ENCODE measurements around the gene HES2.
"Not testable (repeated sequence)": the region's sequence is repeated elsewhere in the genome, so short reads cannot be mapped to it uniquely, and the experiment has no call there.

Gene HES2

GRCh38 chr1:6459850-6460265 is 40.1 kb upstream of the HES2 start:
- Histone ChIP-seq H3K27me3 (replicated peaks; ENCODE audit: control insufficient read depth, insufficient read depth, low read length) (no peaks in the 10 kb centered on the region; the same call in 1 of the 2 replicates), H3K36me3 (ENCODE audit: control insufficient read depth, insufficient read depth, low read length) (no peaks in the 10 kb centered on the region), H3K4me3 (replicated peaks; ENCODE audit: low read depth, low read length) (no peak overlapping the region; the same call in 1 of the 2 replicates)
- DNase-seq (ENCODE audit: extremely low read depth, insufficient read length) = no peak
- TF ChIP-seq CTCF (IDR thresholded peaks at IDR 0.05; ENCODE audit: insufficient read depth, low read length, poor library complexity, severe bottlenecking) = no peak

GRCh38 chr1:6456800-6457466 is 37.2 kb upstream of the HES2 start:
- DNase-seq (ENCODE audit: extremely low read depth, insufficient read length) = no peak
- Histone ChIP-seq H3K4me3 (replicated peaks; ENCODE audit: low read depth, low read length) (no peak overlapping the region), H3K27me3 (replicated peaks; ENCODE audit: control insufficient read depth, insufficient read depth, low read length) (no peaks in the 10 kb centered on the region; the same call in 1 of the 2 replicates), H3K36me3 (ENCODE audit: control insufficient read depth, insufficient read depth, low read length) (no peaks in the 10 kb centered on the region)
- no peak for TF ChIP-seq CTCF (IDR thresholded peaks at IDR 0.05; ENCODE audit: insufficient read depth, low read length, poor library complexity, severe bottlenecking)

- H3K27me3 ChIP-seq (replicated peaks; ENCODE audit: control insufficient read depth, insufficient read depth, low read length); H3K4me3 ChIP-seq (replicated peaks; ENCODE audit: low read depth, low read length); DNase-seq (ENCODE audit: extremely low read depth, insufficient read length); H3K36me3 ChIP-seq (ENCODE audit: control insufficient read depth, insufficient read depth, low read length): not testable (repeated sequence)
These were observed 36.2 kb upstream of the HES2 start for GRCh38 chr1:6455752-6456520.

DNA sequence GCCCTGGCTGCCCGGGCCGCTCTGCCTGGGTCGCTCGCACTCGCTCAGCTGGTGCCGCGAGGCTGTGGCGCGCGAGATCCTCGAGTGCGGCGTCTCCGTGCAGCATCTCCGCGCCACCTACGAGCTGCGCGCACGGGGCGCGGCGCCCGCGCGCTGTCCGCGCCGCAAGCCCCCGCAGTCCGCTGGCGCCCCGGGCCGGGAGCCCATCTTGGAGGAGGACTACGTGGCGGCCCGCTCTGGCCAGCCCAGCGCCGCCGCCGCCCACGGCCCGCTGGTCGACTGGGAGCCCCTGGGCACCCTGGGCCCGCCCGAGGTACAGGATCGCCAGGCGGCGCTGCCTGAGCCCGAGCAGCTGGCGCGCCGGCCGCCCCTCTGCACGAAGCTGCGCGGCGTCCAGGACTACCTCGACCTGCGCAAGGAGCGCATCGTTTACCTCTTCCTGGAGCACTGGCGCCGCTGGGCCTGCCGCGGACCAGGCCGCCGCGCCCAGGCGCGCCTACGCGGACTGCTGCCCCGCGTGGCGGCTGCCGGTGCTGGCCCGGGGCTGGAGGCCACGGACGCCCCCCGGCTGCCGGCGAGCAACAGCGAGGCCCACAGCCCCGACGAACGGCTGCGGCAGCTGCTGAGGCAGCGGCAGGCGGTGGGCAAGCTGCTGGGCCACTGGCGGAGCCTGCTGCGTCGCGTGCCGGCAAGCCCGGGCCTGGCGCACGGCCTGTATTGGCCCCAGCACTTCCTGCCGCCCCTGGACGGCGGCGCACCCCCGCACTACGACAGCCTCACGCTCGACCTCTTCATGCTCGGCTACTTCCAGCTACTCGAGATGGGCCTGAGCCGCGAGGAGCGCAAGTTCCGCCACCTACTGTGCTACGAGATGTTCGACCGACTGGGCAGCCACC is 35.4 kb upstream of the HES2 start:
- H3K27me3 ChIP-seq (replicated peaks; ENCODE audit: control insufficient read depth, insufficient read depth, low read length) = no peaks in the 10 kb centered on the region; the same call in 1 of the 2 replicates
- DNase-seq (ENCODE audit: extremely low read depth, insufficient read length) = no peak

DNA sequence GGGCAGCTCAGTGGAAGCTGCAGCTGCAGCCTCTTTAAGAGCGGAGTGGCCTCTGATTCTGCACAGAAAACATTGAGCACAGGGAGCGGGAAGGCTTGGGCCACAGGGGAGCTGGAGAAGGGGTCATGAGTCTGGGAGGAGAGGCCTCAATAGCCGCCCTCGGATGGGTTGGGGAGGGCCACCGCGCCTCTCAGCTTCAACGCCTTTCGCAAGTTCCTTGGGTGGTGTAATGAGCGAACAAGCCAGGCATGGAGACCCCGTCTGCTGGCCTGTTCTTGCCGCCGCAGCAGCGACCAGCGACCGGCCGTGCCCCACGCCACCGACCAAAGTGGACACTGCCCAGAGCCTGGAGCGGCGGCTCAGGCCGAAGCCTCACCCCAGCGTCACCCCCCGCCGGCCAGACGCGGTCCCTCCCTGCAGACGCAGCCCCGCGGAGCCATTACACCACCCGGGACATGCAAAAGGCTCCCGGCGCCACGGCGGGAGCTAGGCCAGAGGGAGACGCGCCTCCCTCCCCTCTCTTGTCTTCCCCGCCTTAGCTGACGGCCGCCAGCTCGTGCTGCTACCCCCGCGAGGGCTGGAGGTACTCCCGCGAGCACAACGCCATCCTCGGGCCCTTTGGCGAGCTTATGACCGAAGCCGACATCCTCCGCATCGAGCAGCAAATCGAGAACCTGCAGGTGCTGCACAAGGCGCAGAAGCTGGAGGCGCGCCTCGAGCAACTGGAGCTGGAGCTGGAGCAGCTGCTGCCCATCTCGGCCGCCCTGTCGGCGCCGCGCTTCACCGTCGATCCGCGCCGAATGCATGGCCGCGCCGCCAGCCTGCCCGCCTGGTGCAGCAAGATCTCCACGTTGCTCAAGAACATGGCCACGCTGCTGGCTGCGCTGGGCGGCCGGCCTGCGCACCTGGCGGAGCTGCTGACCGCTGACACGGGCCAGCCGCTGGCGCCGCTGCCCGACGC is 34.5 kb upstream of the HES2 start:
- H3K4me3 ChIP-seq (replicated peaks; ENCODE audit: low read depth, low read length); H3K36me3 ChIP-seq (ENCODE audit: control insufficient read depth, insufficient read depth, low read length); DNase-seq (ENCODE audit: extremely low read depth, insufficient read length); H3K27me3 ChIP-seq (replicated peaks; ENCODE audit: control insufficient read depth, insufficient read depth, low read length): not testable (repeated sequence)

More for the DNA sequence above, 35.4 kb upstream of the HES2 start:
- no peak for TF ChIP-seq CTCF (IDR thresholded peaks at IDR 0.05; ENCODE audit: insufficient read depth, low read length, poor library complexity, severe bottlenecking)
- no peak overlapping the region for H3K4me3 ChIP-seq (replicated peaks; ENCODE audit: low read depth, low read length)
- H3K36me3 ChIP-seq (ENCODE audit: control insufficient read depth, insufficient read depth, low read length) = no peaks in the 10 kb centered on the region

DNA sequence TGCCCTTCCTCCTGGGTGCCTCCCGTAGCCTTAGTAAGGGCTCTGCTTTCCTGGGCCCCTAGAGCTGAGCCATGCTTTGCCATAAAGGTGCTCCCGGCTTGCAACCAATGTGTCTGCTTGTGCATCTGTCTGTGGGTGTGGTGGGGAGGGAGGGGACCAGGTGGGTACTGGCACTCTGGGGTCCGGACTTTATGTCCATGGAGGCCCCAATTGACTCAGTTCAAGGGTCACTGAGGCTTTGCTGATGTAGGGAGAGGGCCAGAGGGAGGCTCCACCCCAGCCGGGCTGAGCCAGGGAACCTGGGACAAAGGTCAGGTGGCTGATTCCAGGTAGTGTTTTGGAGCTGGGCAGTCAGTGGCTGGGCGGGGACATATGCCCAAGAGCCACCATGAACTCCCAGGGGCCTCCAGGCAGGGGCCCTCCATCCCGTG is 31.2 kb upstream of the HES2 start:
- no peak for TF ChIP-seq CTCF (IDR thresholded peaks at IDR 0.05; ENCODE audit: insufficient read depth, low read length, poor library complexity, severe bottlenecking)
- no peak overlapping the region for H3K4me3 ChIP-seq (replicated peaks; ENCODE audit: low read depth, low read length)
- peaks cover 3% of the 10 kb centered on the region; the same call in 1 of the 2 replicates for H3K27me3 ChIP-seq (replicated peaks; ENCODE audit: control insufficient read depth, insufficient read depth, low read length)
- DNase-seq (ENCODE audit: extremely low read depth, insufficient read length) = no peak
- H3K36me3 ChIP-seq (ENCODE audit: control insufficient read depth, insufficient read depth, low read length) = no peaks in the 10 kb centered on the region

- H3K4me3 ChIP-seq (replicated peaks; ENCODE audit: low read depth, low read length); H3K27me3 ChIP-seq (replicated peaks; ENCODE audit: control insufficient read depth, insufficient read depth, low read length); DNase-seq (ENCODE audit: extremely low read depth, insufficient read length); H3K36me3 ChIP-seq (ENCODE audit: control insufficient read depth, insufficient read depth, low read length): not testable (repeated sequence)
These were observed 30.8 kb upstream of the HES2 start for GRCh38 chr1:6450486-6450885.

All from GM06990 (cell line).